T-helper 9 cell (primary cell): ENCODE data around the gene ACIN1.
"Not testable (repeated sequence)": the region's sequence is repeated elsewhere in the genome, so short reads cannot be mapped to it uniquely, and the experiment has no call there.

Experiments used
- DNase-seq: peaks from one replicate; pipeline ENCODE4 v3.0.0-alpha.2; 2020

ACIN1 gene

GRCh38 chr14:23124337-23124954 is 29.5 kb upstream of the ACIN1 start:
- no peak for DNase-seq

GRCh38 chr14:23123419-23123818 is 28.5 kb upstream of the ACIN1 start:
- DNase-seq, result no peak

GRCh38 chr14:23122086-23122485 is 27.1 kb upstream of the ACIN1 start:
- no peak for DNase-seq

GRCh38 chr14:23121361-23121771 is 26.4 kb upstream of the ACIN1 start:
- DNase-seq, result no peak

- DNase-seq, result peak; percentile 62
Observed at GRCh38 chr14:23120541-23121251, 25.8 kb upstream of the ACIN1 start.

- peak; percentile 7 for DNase-seq
Observed at GRCh38 chr14:23119363-23120327, 24.7 kb upstream of the ACIN1 start.

- DNase-seq, result no peak
Observed at GRCh38 chr14:23118506-23119362, 23.8 kb upstream of the ACIN1 start, which contains the start of gene CEBPE. TSS of gene CEBPE (minus strand) at chr14:23119255. CDS start at chr14:23119091, 164 bp downstream.

- DNase-seq, result no peak
Observed at GRCh38 chr14:23117371-23118020, 22.6 kb upstream of the ACIN1 start.

- no peak for DNase-seq
Observed at GRCh38 chr14:23115918-23116317, 21.0 kb upstream of the ACIN1 start.

- DNase-seq, result no peak
Observed at GRCh38 chr14:23115039-23115731, 20.2 kb upstream of the ACIN1 start.

GRCh38 chr14:23114669-23115038 is 19.7 kb upstream of the ACIN1 start:
- no peak for DNase-seq

- DNase-seq, result no peak
Observed at GRCh38 chr14:23114120-23114458, 19.2 kb upstream of the ACIN1 start.

GRCh38 chr14:23113431-23114119 is 18.6 kb upstream of the ACIN1 start:
- no peak for DNase-seq

- DNase-seq, result no peak
Observed at GRCh38 chr14:23112359-23113178, 17.6 kb upstream of the ACIN1 start.

GRCh38 chr14:23110579-23111365 is 15.8 kb upstream of the ACIN1 start:
- no peak for DNase-seq

GRCh38 chr14:23109769-23110168 is 14.8 kb upstream of the ACIN1 start:
- DNase-seq, result no peak

GRCh38 chr14:23108169-23108568 is 13.2 kb upstream of the ACIN1 start:
- not testable (repeated sequence) for DNase-seq

GRCh38 chr14:23107620-23108019 is 12.7 kb upstream of the ACIN1 start:
- DNase-seq, result not testable (repeated sequence)

GRCh38 chr14:23106747-23107045 is 11.8 kb upstream of the ACIN1 start:
- DNase-seq, result no peak
